H1 (cell line): ENCODE measurements around the gene CYP2F1. TPM values are rescaled to one million over a fixed set of nuclear protein-coding genes. Genes with fewer than 3 reads are reported as not detected.

Experiments used
- ASH2L ChIP-seq: fragments of 200-600, 300-600 bp; sonication (generic); IDR thresholded peaks from one replicate; pipeline ENCODE4 v1.7.1; 2017; ENCODE audit warnings: low read length
- BACH1 ChIP-seq: IDR thresholded peaks from 2 replicates; pipeline ENCODE4 v1.6.1; 2012; ENCODE audit warnings: low read length, improper control_type of control experiment
- BRCA1 ChIP-seq: IDR thresholded peaks from 2 replicates; pipeline ENCODE4 v1.6.1; 2012; ENCODE audit warnings: low read depth, low read length, improper control_type of control experiment
- CREB1 ChIP-seq: IDR thresholded peaks from 2 replicates; pipeline ENCODE4 v1.6.1; 2012; ENCODE audit warnings: inconsistent platforms
- EGR1 ChIP-seq: IDR thresholded peaks from 2 replicates; pipeline ENCODE4 v1.6.1; 2011; ENCODE audit warnings: low read depth, low read length, borderline replicate concordance
- EP300 ChIP-seq, 2 experiments: IDR thresholded peaks; 1 replicate in 1 of 2; 2 replicates in 1 of 2; pipeline ENCODE4 v1.6.1; 2011 to 2012; ENCODE audit warnings: low read depth in 2 of 2, low read length in 2 of 2, mild to moderate bottlenecking in 2 of 2, borderline replicate concordance in 1 of 2, inconsistent platforms in 1 of 2, moderate library complexity in 1 of 2
- EZH2 ChIP-seq: fragments of 200-600 bp; sonication (generic); IDR thresholded peaks from 2 replicates; pipeline ENCODE4 v1.7.1; 2012; ENCODE audit warnings: low read depth, mild to moderate bottlenecking, moderate library complexity, low read length, inconsistent platforms; ENCODE audit not compliant: severe bottlenecking
- HDAC2 ChIP-seq, 2 experiments: fragments of 300-600 bp in 1 of 2; sonication (generic) in 1 of 2; IDR thresholded peaks; 2 replicates each; pipeline ENCODE4 v1.6.1; 2011 to 2012; ENCODE audit warnings: low read depth in 2 of 2, low read length in 2 of 2, mild to moderate bottlenecking in 2 of 2, moderate library complexity in 2 of 2, borderline replicate concordance in 1 of 2, inconsistent platforms in 1 of 2
- HDAC6 ChIP-seq: IDR thresholded peaks from one replicate; pipeline ENCODE4 v1.7.1; 2012; ENCODE audit warnings: low read depth, mild to moderate bottlenecking, inconsistent platforms, low read length, moderate library complexity
- JUN ChIP-seq: IDR thresholded peaks from 2 replicates; pipeline ENCODE4 v1.6.1; 2011; ENCODE audit warnings: low read depth, mild to moderate bottlenecking, improper control_type of control experiment, low read length
- MAFK ChIP-seq: IDR thresholded peaks from 2 replicates; pipeline ENCODE4 v1.6.1; 2012; ENCODE audit warnings: low read depth, mild to moderate bottlenecking, improper control_type of control experiment, low read length
- NRF1 ChIP-seq: IDR thresholded peaks from 2 replicates; pipeline ENCODE4 v1.6.1; 2011; ENCODE audit warnings: mild to moderate bottlenecking, low read depth, low read length, improper control_type of control experiment
- PHF8 ChIP-seq: fragments of 200-600 bp; sonication (generic); conservative IDR thresholded peaks from 2 replicates; pipeline ENCODE4 v1.7.1; 2012; ENCODE audit warnings: low read depth, mild to moderate bottlenecking, inconsistent platforms, low read length, moderate library complexity
- POLR2A ChIP-seq, 2 experiments: IDR thresholded peaks; 1 replicate in 1 of 2; 2 replicates in 1 of 2; pipeline ENCODE4 v1.6.1; 2011; ENCODE audit warnings: low read depth in 2 of 2, low read length in 2 of 2, mild to moderate bottlenecking in 2 of 2; ENCODE audit errors: control extremely low read depth in 1 of 2
- POU5F1 ChIP-seq: IDR thresholded peaks from 2 replicates; pipeline ENCODE4 v1.6.1; 2011; ENCODE audit warnings: low read depth, mild to moderate bottlenecking, low read length, moderate library complexity
- RAD21 ChIP-seq, 2 experiments: IDR thresholded peaks in 1 of 2; conservative IDR thresholded peaks in 1 of 2; 2 replicates each; pipeline ENCODE4 v1.6.1; 2011; ENCODE audit warnings: low read depth in 2 of 2, low read length in 2 of 2, improper control_type of control experiment in 1 of 2, inconsistent platforms in 1 of 2, mild to moderate bottlenecking in 1 of 2, moderate library complexity in 1 of 2
- RXRA ChIP-seq: IDR thresholded peaks from 2 replicates; pipeline ENCODE4 v1.6.1; 2011; ENCODE audit warnings: low read depth, mild to moderate bottlenecking, low read length, moderate library complexity; ENCODE audit not compliant: insufficient read depth
- SAP30 ChIP-seq: fragments of 300-600 bp; sonication (generic); IDR thresholded peaks from 2 replicates; pipeline ENCODE4 v1.7.1; 2012; ENCODE audit warnings: low read length, moderate library complexity, mild to moderate bottlenecking, inconsistent platforms; ENCODE audit not compliant: insufficient read depth, insufficient replicate concordance
- SIN3A ChIP-seq, 2 experiments: IDR thresholded peaks in 1 of 2; conservative IDR thresholded peaks in 1 of 2; 2 replicates each; pipeline ENCODE4 v1.6.1; 2011 to 2012; ENCODE audit warnings: low read length in 2 of 2, improper control_type of control experiment in 1 of 2, low read depth in 1 of 2, mild to moderate bottlenecking in 1 of 2
- SIX5 ChIP-seq: IDR thresholded peaks from 2 replicates; pipeline ENCODE4 v1.6.1; 2011; ENCODE audit warnings: mild to moderate bottlenecking, low read depth, low read length
- SP1 ChIP-seq: IDR thresholded peaks from 2 replicates; pipeline ENCODE4 v1.6.1; 2011; ENCODE audit warnings: low read depth, low read length
- SUZ12 ChIP-seq: fragments of 200-600 bp; sonication (generic); IDR thresholded peaks from 2 replicates; pipeline ENCODE4 v1.6.1; 2012; ENCODE audit warnings: mild to moderate bottlenecking, inconsistent platforms, low read length, moderate library complexity, mixed read lengths
- YY1 ChIP-seq: IDR thresholded peaks from 2 replicates; pipeline ENCODE4 v1.6.1; 2011; ENCODE audit warnings: low read depth, mild to moderate bottlenecking, low read length
- ZNF274 ChIP-seq: IDR thresholded peaks from 2 replicates; pipeline ENCODE4 v1.7.0; 2012; ENCODE audit warnings: low read length, borderline replicate concordance; ENCODE audit errors: extremely low read depth
- polyA plus RNA-seq, 7 experiments: library from polyadenylated mRNA; depleted of rRNA in 3 of 7; stranded (reverse) in 5 of 7; unstranded in 2 of 7; fragments of >200 nt in 5 of 7; fragments of 200-250 nt in 2 of 7; gene quantifications; 1 replicate in 5 of 7; 2 replicates in 1 of 7; 4 replicates in 1 of 7; pipeline versions ENCODE4 v1.2.1 to v1.2.3, GENCODE V29; 2011 to 2013; ENCODE audit warnings: missing spikeins in 2 of 7, mixed read lengths in 2 of 7
- total RNA-seq: library from RNA; stranded (reverse); fragmentation: NEBNext Ultra II Directional; extraction: Animal tissue kit (Norgen Biotek cat#: 25700); gene quantifications from 2 replicates; pipeline ENCODE4 v1.2.1, GENCODE V29; 2021
- TF ChIP-seq, protein P1 (sequence below): IDR thresholded peaks from 2 replicates; pipeline ENCODE4 v1.6.1; 2011; ENCODE audit warnings: low read length, improper control_type of control experiment

The CYP2F1 gene
- total and polyA plus RNA-seq, 2 of the 8 experiments (the other 6 are each of a cell fraction or from before 2014, with no cell fraction given), result 0.17 TPM; not detected in 1

GRCh38 chr19:41144403-41144802, 30.2 kb downstream of the CYP2F1 start (continued):
- TF ChIP-seq SP1 (0 out of 2 replicates have a peak, but pooled peaks have one; percentile 16), CREB1 (peak; percentile 65; the same call in 1 of the 2 replicates), EZH2 (no peak), BACH1 (no peak), BRCA1 (no peak), JUN (no peak), PHF8 (no peak), YY1 (peak; percentile 64; the same call in 1 of the 2 replicates), NRF1 (no peak), MAFK (no peak), POLR2A (IDR thresholded peaks at IDR 0.05; ENCODE audit: control extremely low read depth in 1 of 2, low read depth in 2 of 2, low read length in 2 of 2) (no peak), EGR1 (no peak), SIN3A (conservative IDR thresholded peaks at IDR 0.05 in 1 of 2, IDR thresholded peaks at IDR 0.05 in 1 of 2; ENCODE audit: low read depth in 1 of 2, low read length in 2 of 2) (no peak), SUZ12 (no peak), RXRA (no peak), ZNF274 (no peak), EP300 (IDR thresholded peaks at IDR 0.05; ENCODE audit: borderline replicate concordance in 1 of 2, low read depth in 2 of 2, low read length in 2 of 2) (no peak), POU5F1 (no peak), SIX5 (no peak), SAP30 (no peak), HDAC2 (IDR thresholded peaks at IDR 0.05; ENCODE audit: borderline replicate concordance in 1 of 2, low read depth in 2 of 2, low read length in 2 of 2) (no peak), ASH2L (no peak), HDAC6 (no peak), RAD21 (IDR thresholded peaks at IDR 0.05 in 1 of 2, conservative IDR thresholded peaks at IDR 0.05 in 1 of 2; ENCODE audit: low read depth in 2 of 2, low read length in 2 of 2) (peak; percentile 95 to 97)
- TF ChIP-seq, protein P1, sequence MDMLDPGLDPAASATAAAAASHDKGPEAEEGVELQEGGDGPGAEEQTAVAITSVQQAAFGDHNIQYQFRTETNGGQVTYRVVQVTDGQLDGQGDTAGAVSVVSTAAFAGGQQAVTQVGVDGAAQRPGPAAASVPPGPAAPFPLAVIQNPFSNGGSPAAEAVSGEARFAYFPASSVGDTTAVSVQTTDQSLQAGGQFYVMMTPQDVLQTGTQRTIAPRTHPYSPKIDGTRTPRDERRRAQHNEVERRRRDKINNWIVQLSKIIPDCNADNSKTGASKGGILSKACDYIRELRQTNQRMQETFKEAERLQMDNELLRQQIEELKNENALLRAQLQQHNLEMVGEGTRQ, result no peak
